Transverse colon (tissue), 4 donors: ENCODE measurements around the gene TIAL1. TPM values are rescaled to one million over a fixed set of nuclear protein-coding genes. Genes with fewer than 3 reads are reported as not detected.
A peak's percentile ranks its signal among the peaks of the same experiment; 100 is the strongest.

ENCODE experiments used
- DNase-seq: peaks from one replicate; pipeline ENCODE4 v3.0.0-alpha.2; 2019
- H3K27ac ChIP-seq, 4 donors: fragments of 200-600 bp; sonication (generic); 2 replicates each; pipeline ENCODE4 v1.5.1; 2016 to 2018; ENCODE audit warnings: inconsistent platforms in 4 of 4
- H3K27me3 ChIP-seq: fragments of 200-600 bp; sonication (generic); 2 replicates; pipeline ENCODE4 v1.5.1; 2017; ENCODE audit warnings: inconsistent platforms
- H3K36me3 ChIP-seq, 4 donors: fragments of 200-600 bp; sonication (generic); 2 replicates each; pipeline ENCODE4 v1.5.1; 2017 to 2019; ENCODE audit warnings: inconsistent platforms in 4 of 4
- H3K4me1 ChIP-seq, 4 donors: fragments of 200-600 bp; sonication (generic); 2 replicates each; pipeline ENCODE4 v1.5.1; 2017 to 2020; ENCODE audit warnings: inconsistent platforms in 4 of 4
- H3K4me3 ChIP-seq, 4 donors: fragments of 200-600 bp; sonication (generic); 1 replicate in 1 of 4; 2 replicates in 3 of 4; pipeline versions ENCODE4 v1.5.1 to v1.6.1; 2017 to 2019; ENCODE audit warnings: inconsistent platforms in 4 of 4
- H3K9me3 ChIP-seq, 2 donors: fragments of 200-600 bp; sonication (generic); 2 replicates each; pipeline ENCODE4 v1.5.1; 2017 to 2019; ENCODE audit warnings: inconsistent platforms in 2 of 2
- EP300 ChIP-seq: sonication (generic); formaldehyde crosslinking; IDR thresholded peaks from one replicate; pipeline ENCODE4 v1.6.1; 2017; ENCODE audit warnings: antibody characterized with exemption, low read depth
- POLR2A ChIP-seq: fragments of 450-650 bp; IDR thresholded peaks from one replicate; pipeline ENCODE4 v1.6.1; 2016; ENCODE audit warnings: antibody characterized with exemption, mild to moderate bottlenecking, moderate library complexity
- POLR2AphosphoS5 ChIP-seq, 3 donors: sonication (generic); formaldehyde crosslinking; IDR thresholded peaks; one replicate each; pipeline ENCODE4 v1.6.1; 2016; ENCODE audit warnings: antibody characterized with exemption in 3 of 3
- WGBS, 2 donors: methylation state at CpG; one replicate each; pipeline ENCODE4 v1.1.5; 2018; ENCODE audit warnings: low coverage in 1 of 2; 5-methylcytosine and 5-hydroxymethylcytosine counted together
- in situ Hi-C, 4 donors: fragments of 200-750 bp; cut with MboI; loops; one replicate each; pipeline versions ENCODE4 v1.15.0 to v1.15.1; 2017; ENCODE audit warnings: low sequenced_read_pairs in 3 of 4, low pct_ligation_motif_present in 1 of 4, low pct_unique_long_range_greater_than_20kb in 1 of 4
- intact Hi-C: fragments of 100-400 bp; cut with DNase I; formaldehyde crosslinking; loops from one replicate; pipeline ENCODE4 v1.15.1; 2023; ENCODE audit warnings: low total_unique reads
- total RNA-seq, 4 donors: library from RNA; depleted of rRNA; stranded (reverse); fragments of >200 nt; gene quantifications; one replicate each; pipeline ENCODE4 v1.1.0, GENCODE V29; 2016
- TF ChIP-seq, protein P1 (sequence below), 5 experiments: fragments of 200-600 bp in 3 of 5; fragments of 450-650 bp in 2 of 5; sonication (generic) in 3 of 5; IDR thresholded peaks; 1 replicate in 2 of 5; 2 replicates in 3 of 5; pipeline ENCODE4 v1.5.1; 2016 to 2017; ENCODE audit warnings: antibody characterized with exemption in 5 of 5, inconsistent platforms in 3 of 5, mild to moderate bottlenecking in 2 of 5, moderate library complexity in 1 of 5

TIAL1 gene
- total RNA-seq, 4 donors from 2014 or later, result 35.2 to 117 (median 66.7) TPM

DNA sequence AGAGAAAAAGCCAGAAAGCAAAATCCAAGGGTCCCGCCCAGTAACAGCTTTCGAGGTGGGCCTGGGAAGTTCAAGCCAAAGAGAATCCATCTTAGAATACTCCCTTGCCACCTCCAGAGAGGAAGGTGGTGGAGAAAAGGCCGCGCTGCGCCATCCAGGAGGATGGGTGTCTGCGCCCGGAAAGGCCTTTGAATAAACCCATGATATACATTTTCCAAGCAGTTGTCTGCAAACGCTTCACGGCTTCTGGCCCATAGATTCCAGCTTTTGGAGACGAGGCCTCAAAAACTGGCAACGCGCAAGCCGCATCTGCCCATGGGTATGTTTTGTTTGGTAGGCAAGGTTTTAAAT, 72.1 kb downstream of the TIAL1 start:
- in situ Hi-C loops, result no loop called here
- H3K36me3 ChIP-seq, result no peaks in the 10 kb centered on the region
- H3K27me3 ChIP-seq, result no peaks in the 10 kb centered on the region
- intact Hi-C loops, result no loop called here
- H3K9me3 ChIP-seq, result no peaks in the 10 kb centered on the region
- H3K4me1 ChIP-seq, result peaks cover 0 to 24% (median 7%) of the 10 kb centered on the region in 4 donors
- WGBS, 2 donors, result 94 to 100% methylated on average over 3 to 13 of the region's 13 CpGs
- peak overlapping the region in 1 of 4 donors; percentile 18 for H3K27ac ChIP-seq
- no peak for DNase-seq
- TF ChIP-seq POLR2A (no peak), POLR2AphosphoS5 (IDR thresholded peaks at IDR 0.05) (no peak), EP300 (no peak)
- TF ChIP-seq, protein P1, sequence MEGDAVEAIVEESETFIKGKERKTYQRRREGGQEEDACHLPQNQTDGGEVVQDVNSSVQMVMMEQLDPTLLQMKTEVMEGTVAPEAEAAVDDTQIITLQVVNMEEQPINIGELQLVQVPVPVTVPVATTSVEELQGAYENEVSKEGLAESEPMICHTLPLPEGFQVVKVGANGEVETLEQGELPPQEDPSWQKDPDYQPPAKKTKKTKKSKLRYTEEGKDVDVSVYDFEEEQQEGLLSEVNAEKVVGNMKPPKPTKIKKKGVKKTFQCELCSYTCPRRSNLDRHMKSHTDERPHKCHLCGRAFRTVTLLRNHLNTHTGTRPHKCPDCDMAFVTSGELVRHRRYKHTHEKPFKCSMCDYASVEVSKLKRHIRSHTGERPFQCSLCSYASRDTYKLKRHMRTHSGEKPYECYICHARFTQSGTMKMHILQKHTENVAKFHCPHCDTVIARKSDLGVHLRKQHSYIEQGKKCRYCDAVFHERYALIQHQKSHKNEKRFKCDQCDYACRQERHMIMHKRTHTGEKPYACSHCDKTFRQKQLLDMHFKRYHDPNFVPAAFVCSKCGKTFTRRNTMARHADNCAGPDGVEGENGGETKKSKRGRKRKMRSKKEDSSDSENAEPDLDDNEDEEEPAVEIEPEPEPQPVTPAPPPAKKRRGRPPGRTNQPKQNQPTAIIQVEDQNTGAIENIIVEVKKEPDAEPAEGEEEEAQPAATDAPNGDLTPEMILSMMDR (IDR thresholded peaks at IDR 0.05), result no peak
- no peak overlapping the region for H3K4me3 ChIP-seq

DNA sequence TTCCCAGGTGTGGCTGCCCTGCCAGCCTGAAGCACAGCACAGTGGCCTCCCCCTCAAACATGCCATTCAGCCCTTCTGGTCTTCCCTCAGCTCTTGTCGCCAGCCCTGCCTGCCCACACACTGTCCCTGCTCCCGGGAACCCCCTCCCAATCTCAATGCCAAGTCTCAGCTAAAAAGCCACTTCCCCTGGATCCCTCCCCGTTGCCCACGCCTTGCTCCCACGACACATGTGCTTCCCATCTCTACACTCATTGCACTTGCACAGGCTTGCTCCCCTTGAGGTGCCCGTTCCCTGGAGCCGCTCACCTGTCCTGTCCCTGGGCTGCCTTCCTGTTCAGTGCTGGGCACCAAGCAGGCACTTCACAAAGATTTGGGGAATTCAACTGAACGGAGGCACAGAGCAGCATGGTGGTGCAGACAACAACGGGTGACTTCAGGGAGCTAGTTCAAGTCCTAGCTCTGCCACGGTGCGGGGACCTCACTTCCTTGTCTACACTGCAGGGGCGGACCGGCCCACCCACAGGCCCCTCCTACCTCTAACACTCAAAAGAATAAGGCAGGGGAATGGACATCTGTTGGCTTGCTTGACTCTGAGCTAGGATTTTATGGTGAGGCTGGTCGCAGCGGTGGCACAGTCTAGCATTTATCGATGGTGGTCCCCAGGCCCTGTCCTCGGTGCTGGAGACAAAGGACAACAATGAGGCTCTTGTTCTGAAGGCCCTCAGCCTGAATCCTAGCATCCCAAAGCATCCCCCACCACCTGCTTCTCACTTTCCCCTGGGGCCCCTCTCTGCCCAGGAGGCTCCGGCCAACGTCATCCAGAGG, 72.7 kb downstream of the TIAL1 start:
- Histone ChIP-seq H3K27ac (no peak overlapping the region), H3K9me3 (no peaks in the 10 kb centered on the region), H3K4me3 (no peak overlapping the region), H3K4me1 (peaks cover 0 to 22% (median 7%) of the 10 kb centered on the region in 4 donors), H3K27me3 (no peaks in the 10 kb centered on the region), H3K36me3 (no peaks in the 10 kb centered on the region)
- 93 to 95% methylated on average over 2 to 19 of the region's 19 CpGs for WGBS, 2 donors
- intact Hi-C loops, result no loop called here
- DNase-seq, result no peak
- in situ Hi-C loops, result no loop called here
- TF ChIP-seq POLR2A (no peak), POLR2AphosphoS5 (IDR thresholded peaks at IDR 0.05) (no peak), EP300 (no peak)
- TF ChIP-seq, protein P1 (IDR thresholded peaks at IDR 0.05), result no peak

Other genes with a start within 250 kb of the TIAL1 start
- 10 to 100 TPM; 26.3 to 47.1 (median 38.8) TPM for gene RGS10, start 54.2 kb downstream of the TIAL1 start, total RNA-seq
- 10 to 100 TPM; 22.5 to 85.7 (median 32.4) TPM for gene BAG3, start 54.4 kb upstream of the TIAL1 start, total RNA-seq
- 10 to 100 TPM; 11.6 to 24.6 (median 16.6) TPM for gene INPP5F, start 129.1 kb upstream of the TIAL1 start, total RNA-seq